IPS-20b (cell line): ENCODE results near the gene DNM2.
A peak's percentile ranks its signal among the peaks of the same experiment; 100 is the strongest.
"Not testable (repeated sequence)": the region's sequence is repeated elsewhere in the genome, so short reads cannot be mapped to it uniquely, and the experiment has no call there.

Experiments
- H3K27ac ChIP-seq: one replicate; pipeline ENCODE4 v1.5.1; 2013; ENCODE audit warnings: low read length
- H3K27me3 ChIP-seq: 2 replicates; pipeline ENCODE4 v1.6.1; 2013; ENCODE audit warnings: mild to moderate bottlenecking, low read length, inconsistent platforms; ENCODE audit not compliant: insufficient read depth
- H3K36me3 ChIP-seq: 2 replicates; pipeline ENCODE4 v1.6.1; 2013; ENCODE audit warnings: low read depth, mild to moderate bottlenecking, inconsistent platforms, low read length, moderate library complexity; ENCODE audit not compliant: insufficient read depth
- H3K4me1 ChIP-seq: 2 replicates; pipeline ENCODE4 v1.6.1; 2013; ENCODE audit warnings: mild to moderate bottlenecking, control low read depth, inconsistent platforms, low read length, moderate library complexity; ENCODE audit not compliant: insufficient read depth
- H3K4me3 ChIP-seq: 2 replicates; pipeline ENCODE4 v1.5.1; 2013; ENCODE audit warnings: mild to moderate bottlenecking, low read length, inconsistent platforms
- H3K9ac ChIP-seq: 2 replicates; pipeline ENCODE4 v1.6.1; 2013; ENCODE audit warnings: low read depth, mild to moderate bottlenecking, inconsistent platforms, low read length, moderate library complexity
- H3K9me3 ChIP-seq: 2 replicates; pipeline ENCODE4 v1.6.1; 2013; ENCODE audit warnings: mild to moderate bottlenecking, low read depth, low read length, inconsistent platforms; ENCODE audit not compliant: insufficient read depth

The DNM2 gene

GRCh38 chr19:10870955-10871603 is 153.2 kb downstream of the DNM2 start, which contains the start of gene CARM1:
TSS of gene CARM1 (plus strand) at chr19:10871553. CDS start at chr19:10871703, 150 bp downstream.
- peak within 1 kb of the TSS; percentile 89 for H3K4me3 ChIP-seq
- H3K9ac ChIP-seq: peak within 1 kb of the TSS; percentile 89
- H3K9me3 ChIP-seq: no peaks in the 10 kb centered on the region
- H3K36me3 ChIP-seq: no peaks in the 10 kb centered on the region
- H3K4me1 ChIP-seq: peaks cover 6% of the 10 kb centered on the region; the same call in 1 of the 2 replicates
- peak within 1 kb of the TSS; percentile 59 for H3K27ac ChIP-seq
- no peaks in the 10 kb centered on the region for H3K27me3 ChIP-seq

GRCh38 chr19:10871711-10872545 is 154.0 kb downstream of the DNM2 start:
- H3K9me3 ChIP-seq: no peaks in the 10 kb centered on the region
- H3K4me1 ChIP-seq: peaks cover 6% of the 10 kb centered on the region; the same call in 1 of the 2 replicates
- no peaks in the 10 kb centered on the region for H3K27me3 ChIP-seq
- H3K36me3 ChIP-seq: no peaks in the 10 kb centered on the region
- H3K4me3 ChIP-seq: peak overlapping the region; percentile 89
- H3K9ac ChIP-seq: peak overlapping the region; percentile 89
- peak overlapping the region; percentile 36 for H3K27ac ChIP-seq

GRCh38 chr19:10872546-10873107 is 154.7 kb downstream of the DNM2 start:
- Histone ChIP-seq H3K27ac (no peak overlapping the region), H3K9ac (peak overlapping the region; percentile 89), H3K27me3 (no peaks in the 10 kb centered on the region), H3K36me3 (no peaks in the 10 kb centered on the region), H3K9me3 (no peaks in the 10 kb centered on the region), H3K4me3 (peak overlapping the region; percentile 89), H3K4me1 (peaks cover 6% of the 10 kb centered on the region; the same call in 1 of the 2 replicates)

GRCh38 chr19:10874024-10874423 is 156.1 kb downstream of the DNM2 start:
- Histone ChIP-seq H3K4me1 (peaks cover 6% of the 10 kb centered on the region; the same call in 1 of the 2 replicates), H3K36me3 (no peaks in the 10 kb centered on the region), H3K4me3 (no peak overlapping the region), H3K27me3 (no peaks in the 10 kb centered on the region), H3K9ac (no peak overlapping the region), H3K27ac (no peak overlapping the region), H3K9me3 (no peaks in the 10 kb centered on the region)

GRCh38 chr19:10876459-10877240 is 158.8 kb downstream of the DNM2 start:
- Histone ChIP-seq H3K27me3 (no peaks in the 10 kb centered on the region), H3K9me3 (no peaks in the 10 kb centered on the region), H3K36me3 (no peaks in the 10 kb centered on the region), H3K27ac (no peak overlapping the region), H3K4me1 (peaks cover 26% of the 10 kb centered on the region), H3K9ac (no peak overlapping the region), H3K4me3 (no peak overlapping the region)

- H3K9ac ChIP-seq: peak overlapping the region; percentile 80; the same call in 1 of the 2 replicates
- not testable (repeated sequence) for H3K27ac ChIP-seq, H3K4me3 ChIP-seq, H3K9me3 ChIP-seq, H3K36me3 ChIP-seq, H3K27me3 ChIP-seq
- H3K4me1 ChIP-seq: peaks cover 31% of the 10 kb centered on the region
These were observed 159.7 kb downstream of the DNM2 start for GRCh38 chr19:10877608-10878007.

GRCh38 chr19:10878253-10878652 is 160.4 kb downstream of the DNM2 start:
- H3K4me1 ChIP-seq: peaks cover 26% of the 10 kb centered on the region
- no peaks in the 10 kb centered on the region for H3K9me3 ChIP-seq
- no peak overlapping the region for H3K4me3 ChIP-seq
- peak overlapping the region; percentile 80; the same call in 1 of the 2 replicates for H3K9ac ChIP-seq
- no peaks in the 10 kb centered on the region for H3K27me3 ChIP-seq
- H3K36me3 ChIP-seq: no peaks in the 10 kb centered on the region
- H3K27ac ChIP-seq: peak overlapping the region; percentile 80
